Myocyte (in vitro differentiated cells): Measurements from ENCODE around the gene IL25. TPM values are rescaled to one million over a fixed set of nuclear protein-coding genes. Genes with fewer than 3 reads are reported as not detected.
A peak's percentile ranks its signal among the peaks of the same experiment; 100 is the strongest.

ENCODE experiments used
- microRNA counts: library from miRNA; unstranded; fragments of <30 nt; microRNA quantifications from one replicate; lab custom pipeline; 2016
- microRNA-seq: library from miRNA; unstranded; fragments of <30 nt; microRNA quantifications from one replicate; pipeline ENCODE4, GENCODE V29; 2016
- total RNA-seq: library from RNA; depleted of rRNA; stranded (reverse); fragments of >200 nt; gene quantifications from 2 replicates; pipeline ENCODE4 v1.2.3, GENCODE V29; 2014

IL25 gene
- total RNA-seq, 1 donor from 2014 or later, result not detected

MicroRNAs encoded within 50 kb of the gene (microRNA counts, 767-probe panel; counts per million panel counts)
- not detected for microRNA hsa-miR-208a (lab: Ali Mortazavi, UCI)
- microRNA hsa-miR-208b (lab: Ali Mortazavi, UCI), result not detected

Small RNA genes lying within 50 kb of the gene (microRNA-seq; reads per million reads assigned to microRNA genes)
- 76.9 reads per million, percentile 52 among the genes with 10 or more reads in this experiment for gene MIR208A
- gene MIR208B, result 815 reads per million, percentile 79 among the genes with 10 or more reads in this experiment

Other genes starting within 250 kb of the IL25 start
- 1.7 and 4.8 TPM in 2 replicates for gene SLC7A8, start 189.1 kb upstream of the IL25 start, total RNA-seq
- gene RNF212B, start 134.9 kb upstream of the IL25 start, total RNA-seq, result not detected in 2 replicates
- gene HOMEZ, start 86.7 kb upstream of the IL25 start, total RNA-seq, result 7.1 and 8.7 TPM in 2 replicates
- gene PPP1R3E, start 70.0 kb upstream of the IL25 start, total RNA-seq, result 6.1 and 8.1 TPM in 2 replicates
- 19.4 and 22.0 TPM in 2 replicates for gene BCL2L2, start 66.0 kb upstream of the IL25 start, total RNA-seq
- gene PABPN1, start 51.4 kb upstream of the IL25 start, total RNA-seq, result 90.2 and 90.5 TPM in 2 replicates
- gene SLC22A17, start 19.9 kb upstream of the IL25 start, total RNA-seq, result 9.6 and 11.1 TPM in 2 replicates
- gene EFS, start 7.6 kb upstream of the IL25 start, total RNA-seq, result not detected in 2 replicates
- not detected in 2 replicates for gene CMTM5, start 4.2 kb downstream of the IL25 start, total RNA-seq
- 2.6 and 3.4 TPM in 2 replicates for gene MYH6, start 35.5 kb downstream of the IL25 start, total RNA-seq
- gene MYH7, start 62.9 kb downstream of the IL25 start, total RNA-seq, result 155 and 258 TPM in 2 replicates
- gene NGDN, start 96.9 kb downstream of the IL25 start, total RNA-seq, result 34.3 and 39.5 TPM in 2 replicates
- gene ZFHX2, start 179.0 kb downstream of the IL25 start, total RNA-seq, result 0.05 and 0.31 TPM in 2 replicates
- gene THTPA, start 183.5 kb downstream of the IL25 start, total RNA-seq, result 31.6 and 42.1 TPM in 2 replicates
- gene AP1G2, start 195.0 kb downstream of the IL25 start, total RNA-seq, result 10.0 and 10.2 TPM in 2 replicates
- not detected in 2 replicates for gene JPH4, start 206.0 kb downstream of the IL25 start, total RNA-seq